BLaER1 (cell line): ENCODE results near the gene IFNA10.
"Not testable (repeated sequence)": the region's sequence is repeated elsewhere in the genome, so short reads cannot be mapped to it uniquely, and the experiment has no call there.

Experiments
- H3K27ac ChIP-seq: shearing (Covaris generic); formaldehyde crosslinking; 2 replicates; pipeline ENCODE4 v1.8.1; 2022
- H3K27me3 ChIP-seq: shearing (Covaris generic); formaldehyde crosslinking; 2 replicates; pipeline ENCODE4 v1.8.1; 2022
- H3K36me3 ChIP-seq: shearing (Covaris generic); formaldehyde crosslinking; 2 replicates; pipeline ENCODE4 v1.8.1; 2022
- H3K4me1 ChIP-seq: shearing (Covaris generic); formaldehyde crosslinking; 2 replicates; pipeline ENCODE4 v1.8.1; 2022
- H3K4me2 ChIP-seq: shearing (Covaris generic); formaldehyde crosslinking; 2 replicates; pipeline ENCODE4 v1.8.1; 2022
- H3K4me3 ChIP-seq: shearing (Covaris generic); formaldehyde crosslinking; 2 replicates; pipeline ENCODE4 v1.8.1; 2022
- H3K9ac ChIP-seq: shearing (Covaris generic); formaldehyde crosslinking; 2 replicates; pipeline ENCODE4 v1.8.1; 2022
- H3K9me3 ChIP-seq: shearing (Covaris generic); formaldehyde crosslinking; 2 replicates; pipeline ENCODE4 v1.8.1; 2022
- H4K20me1 ChIP-seq: shearing (Covaris generic); formaldehyde crosslinking; 2 replicates; pipeline ENCODE4 v1.8.1; 2022
- Cebpa-rat ChIP-seq: shearing (Covaris generic); IDR thresholded peaks from 2 replicates; pipeline ENCODE4 v1.8.1; 2022

IFNA10 gene

GRCh38 chr9:21234153-21234687, 27.3 kb upstream of the IFNA10 start:
- Histone ChIP-seq H3K36me3 (no peaks in the 10 kb centered on the region), H3K9ac (no peak overlapping the region), H4K20me1 (no peaks in the 10 kb centered on the region), H3K4me2 (no peak overlapping the region), H3K9me3 (no peaks in the 10 kb centered on the region), H3K27ac (no peak overlapping the region), H3K4me3 (no peak overlapping the region), H3K4me1 (peaks cover 16% of the 10 kb centered on the region), H3K27me3 (no peaks in the 10 kb centered on the region)
- no peak for TF ChIP-seq Cebpa-rat

DNA sequence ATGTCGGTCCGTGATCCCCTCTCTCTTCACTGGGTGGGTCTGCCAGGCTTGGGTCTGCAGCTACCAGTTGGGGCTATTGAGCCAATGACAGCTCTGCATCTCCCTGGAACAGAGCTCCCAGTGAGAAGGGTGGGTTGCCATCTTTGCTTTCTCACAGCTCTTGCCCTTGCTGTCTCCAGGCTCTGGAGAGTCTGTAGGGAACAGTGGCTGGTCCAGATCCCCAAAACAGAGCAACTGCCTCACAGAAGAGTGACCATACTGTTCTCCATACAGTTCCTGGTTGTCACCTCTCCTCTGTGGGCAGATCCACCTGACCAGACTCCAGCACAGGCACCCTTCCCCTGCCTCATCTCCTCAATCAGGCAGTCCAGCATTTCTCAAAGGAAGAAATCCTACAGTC, 26.3 kb upstream of the IFNA10 start:
- no peaks in the 10 kb centered on the region for H3K9me3 ChIP-seq
- no peaks in the 10 kb centered on the region for H4K20me1 ChIP-seq
- H3K9ac ChIP-seq = no peak overlapping the region
- H3K36me3 ChIP-seq = no peaks in the 10 kb centered on the region
- H3K4me2 ChIP-seq = no peak overlapping the region
- H3K27ac ChIP-seq = no peak overlapping the region
- peaks cover 16% of the 10 kb centered on the region for H3K4me1 ChIP-seq
- TF ChIP-seq Cebpa-rat = no peak
- no peak overlapping the region for H3K4me3 ChIP-seq
- no peaks in the 10 kb centered on the region for H3K27me3 ChIP-seq

DNA sequence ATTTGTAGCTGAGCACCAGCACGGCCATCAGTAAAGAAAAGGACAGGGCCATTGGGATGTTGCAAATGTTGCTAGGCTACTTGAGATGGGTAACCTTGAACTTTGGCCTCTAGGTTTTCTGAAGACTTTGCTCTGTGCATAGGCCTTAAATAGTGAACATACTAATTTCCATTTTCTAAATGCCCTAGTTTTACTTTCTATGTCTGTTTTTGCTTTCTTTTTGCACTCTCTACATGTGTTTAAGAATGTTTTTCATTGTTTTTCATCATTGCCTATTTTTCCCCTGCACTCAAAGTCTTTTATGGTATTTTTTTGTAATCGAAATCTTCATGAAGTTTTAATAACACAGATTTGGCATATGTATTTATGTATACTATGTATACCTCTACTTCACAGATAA, 21.2 kb upstream of the IFNA10 start, which contains the start of gene IFNA17:
Gene IFNA17, minus strand, starts transcription at position 101 of the 400 bp plus-strand sequence. Its CDS starts 49 bp downstream, at position 52.
- Histone ChIP-seq H3K9ac (no peak within 1 kb of the TSS), H3K9me3 (no peaks in the 10 kb centered on the region)
- no peak for TF ChIP-seq Cebpa-rat

GRCh38 chr9:21217211-21217610, 10.3 kb upstream of the IFNA10 start, which contains the start of gene IFNA16:
Gene IFNA16 (minus strand): TSS chr9:21217311. CDS start chr9:21217305, 6 bp downstream.
- H3K4me2 ChIP-seq, H3K36me3 ChIP-seq, H3K4me1 ChIP-seq, H3K9ac ChIP-seq, H3K9me3 ChIP-seq, H3K27ac ChIP-seq, H4K20me1 ChIP-seq, H3K27me3 ChIP-seq, H3K4me3 ChIP-seq: not testable (repeated sequence)

More for the DNA sequence above, 21.2 kb upstream of the IFNA10 start, which contains the start of gene IFNA17:
- no peak within 1 kb of the TSS for H3K27ac ChIP-seq
- H3K36me3 ChIP-seq = no peaks in the 10 kb centered on the region
- no peak within 1 kb of the TSS for H3K4me3 ChIP-seq
- no peaks in the 10 kb centered on the region for H4K20me1 ChIP-seq
- H3K4me2 ChIP-seq = no peak within 1 kb of the TSS
- no peaks in the 10 kb centered on the region for H3K4me1 ChIP-seq
- H3K27me3 ChIP-seq = no peaks in the 10 kb centered on the region

GRCh38 chr9:21213411-21214326, 6.7 kb upstream of the IFNA10 start:
- H3K36me3 ChIP-seq, H3K9me3 ChIP-seq, H3K27me3 ChIP-seq, H3K4me2 ChIP-seq, H3K4me3 ChIP-seq, H4K20me1 ChIP-seq, H3K4me1 ChIP-seq, H3K9ac ChIP-seq, H3K27ac ChIP-seq: not testable (repeated sequence)

DNA sequence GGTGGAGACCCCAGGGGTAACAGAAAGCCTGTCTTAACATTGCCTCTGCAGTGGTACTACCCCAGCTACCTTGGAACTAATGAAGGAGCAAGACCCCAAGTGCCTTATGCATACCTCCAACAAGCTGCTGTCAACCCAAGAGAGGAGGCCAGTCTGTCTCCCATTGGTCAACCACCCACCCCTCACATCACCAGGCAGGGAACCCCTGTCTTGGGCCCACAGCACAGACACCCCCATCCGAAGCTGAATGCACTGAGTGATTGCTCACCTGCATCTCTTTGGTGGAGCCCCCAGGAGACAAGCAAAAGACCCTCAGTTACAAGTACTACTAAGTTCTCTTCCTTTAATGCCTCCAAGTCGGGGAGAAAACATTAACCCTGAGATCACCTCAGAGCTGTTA, 5.2 kb upstream of the IFNA10 start:
- H3K27ac ChIP-seq = not testable (repeated sequence)

GRCh38 chr9:21210782-21211181, 3.8 kb upstream of the IFNA10 start:
- not testable (repeated sequence) for H3K4me3 ChIP-seq, H3K4me1 ChIP-seq, H3K27me3 ChIP-seq, H3K27ac ChIP-seq, H3K4me2 ChIP-seq, H3K9ac ChIP-seq, H4K20me1 ChIP-seq, H3K9me3 ChIP-seq, H3K36me3 ChIP-seq

More for the DNA sequence above, 5.2 kb upstream of the IFNA10 start:
- H3K9me3 ChIP-seq, H3K36me3 ChIP-seq, H3K4me3 ChIP-seq, H4K20me1 ChIP-seq, H3K4me1 ChIP-seq, H3K9ac ChIP-seq, H3K4me2 ChIP-seq, H3K27me3 ChIP-seq: not testable (repeated sequence)

- no peak for TF ChIP-seq Cebpa-rat
Observed at GRCh38 chr9:21210311-21210710, 3.4 kb upstream of the IFNA10 start.

GRCh38 chr9:21205204-21205603, 1.7 kb downstream of the IFNA10 start:
- Histone ChIP-seq H3K9me3 (peaks cover 5% of the 10 kb centered on the region; the same call in 1 of the 2 replicates), H3K36me3 (no peaks in the 10 kb centered on the region), H3K4me1 (no peaks in the 10 kb centered on the region), H3K27ac (no peak overlapping the region), H3K9ac (no peak overlapping the region), H3K4me2 (no peak overlapping the region), H3K27me3 (no peaks in the 10 kb centered on the region), H4K20me1 (no peaks in the 10 kb centered on the region), H3K4me3 (no peak overlapping the region)
- TF ChIP-seq Cebpa-rat = no peak

More at GRCh38 chr9:21210311-21210710, 3.4 kb upstream of the IFNA10 start:
- Histone ChIP-seq H3K27ac (no peak overlapping the region), H3K4me1 (no peaks in the 10 kb centered on the region), H3K27me3 (no peaks in the 10 kb centered on the region), H4K20me1 (no peaks in the 10 kb centered on the region), H3K4me3 (no peak overlapping the region), H3K9ac (no peak overlapping the region), H3K36me3 (no peaks in the 10 kb centered on the region), H3K9me3 (no peaks in the 10 kb centered on the region), H3K4me2 (no peak overlapping the region)

- not testable (repeated sequence) for H3K36me3 ChIP-seq, H3K4me3 ChIP-seq, H3K27ac ChIP-seq, H3K4me2 ChIP-seq, H4K20me1 ChIP-seq, H3K27me3 ChIP-seq, H3K9ac ChIP-seq, H3K9me3 ChIP-seq, H3K4me1 ChIP-seq
Observed at GRCh38 chr9:21202105-21202504, 4.8 kb downstream of the IFNA10 start, which contains the start of gene IFNA7. Gene IFNA7 (minus strand): TSS chr9:21202205. CDS start chr9:21202165, 40 bp downstream.

GRCh38 chr9:21194867-21195776, 11.8 kb downstream of the IFNA10 start:
- H3K9me3 ChIP-seq, H3K9ac ChIP-seq, H3K4me3 ChIP-seq, H3K4me1 ChIP-seq, H4K20me1 ChIP-seq, H3K27me3 ChIP-seq, H3K27ac ChIP-seq, H3K36me3 ChIP-seq: not testable (repeated sequence)
- peak overlapping the region; percentile 12; the same call in 1 of the 2 replicates for H3K4me2 ChIP-seq

DNA sequence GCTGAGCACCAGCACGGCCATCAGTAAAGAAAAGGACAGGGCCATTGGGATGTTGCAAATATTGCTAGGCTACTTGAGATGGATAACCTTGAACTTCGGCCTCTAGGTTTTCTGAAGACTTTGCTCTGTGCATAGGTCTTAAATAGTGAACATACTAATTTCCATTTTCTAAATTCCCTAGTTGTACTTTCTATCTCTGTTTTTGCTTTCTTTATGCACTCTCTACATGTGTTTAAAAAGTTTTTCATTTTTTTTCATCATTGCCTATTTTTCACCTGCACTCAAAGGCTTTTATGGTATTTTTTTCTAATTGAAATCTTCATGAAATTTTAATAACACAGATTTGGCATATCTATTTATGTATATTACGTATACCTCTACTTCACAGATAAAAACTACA, 19.5 kb downstream of the IFNA10 start, which contains the start of gene IFNA4:
Gene IFNA4, minus strand, starts transcription at position 101 of the 400 bp plus-strand sequence. Its CDS starts 56 bp downstream, at position 45.
- H3K4me3 ChIP-seq, H3K9me3 ChIP-seq, H3K4me2 ChIP-seq, H3K4me1 ChIP-seq, H4K20me1 ChIP-seq, H3K27me3 ChIP-seq, H3K9ac ChIP-seq, H3K27ac ChIP-seq, H3K36me3 ChIP-seq: not testable (repeated sequence)
